Measurements from ENCODE around the gene TIGD1. TPM values are rescaled to one million over a fixed set of nuclear protein-coding genes. Genes with fewer than 3 reads are reported as not detected.

TIGD1 gene
- total RNA-seq, 4 donors from 2014 or later: 1.2 to 6.5 (median 2.8) TPM

- H3K27me3 ChIP-seq: peaks cover 53% of the 10 kb centered on the region
- no peak for ATAC-seq
- TF ChIP-seq EP300 (IDR thresholded peaks at IDR 0.05) (no peak), POLR2A (IDR thresholded peaks at IDR 0.05) (no peak), CTCF (IDR thresholded peaks at IDR 0.05) (no peak), POLR2AphosphoS5 (IDR thresholded peaks at IDR 0.05) (no peak)
- no peaks in the 10 kb centered on the region for H3K4me1 ChIP-seq
- no peak overlapping the region for H3K27ac ChIP-seq
- H3K4me3 ChIP-seq: no peak overlapping the region
- WGBS, 2 donors (ENCODE audit: low coverage in 1 of 2): 52% methylated on average over 8 of the region's 19 CpGs; no CpG with 5 or more reads in 1 of the 2 donors
- H3K36me3 ChIP-seq: peaks cover 0 to 6% of the 10 kb centered on the region in 2 donors
- H3K9me3 ChIP-seq: peaks cover 0 to 3% (median 0%) of the 10 kb centered on the region in 3 donors
These were observed 9.0 kb downstream of the TIGD1 start for GRCh38 chr2:232541195-232541960.

- Histone ChIP-seq H3K27ac (no peak overlapping the region), H3K4me1 (no peaks in the 10 kb centered on the region), H3K9me3 (peaks cover 0 to 11% (median 0%) of the 10 kb centered on the region in 3 donors), H3K27me3 (peaks cover 61% of the 10 kb centered on the region), H3K36me3 (peaks cover 0 to 3% of the 10 kb centered on the region in 2 donors), H3K4me3 (no peak overlapping the region)
- WGBS, 2 donors (ENCODE audit: low coverage in 1 of 2): 40 to 86% methylated on average over 1 of the region's 17 CpGs
- ATAC-seq: no peak
- TF ChIP-seq POLR2AphosphoS5 (IDR thresholded peaks at IDR 0.05) (no peak), POLR2A (IDR thresholded peaks at IDR 0.05) (no peak), EP300 (IDR thresholded peaks at IDR 0.05) (no peak), CTCF (IDR thresholded peaks at IDR 0.05) (no peak)
These were observed 9.8 kb downstream of the TIGD1 start for GRCh38 chr2:232540441-232541041.

GRCh38 chr2:232539298-232540231 lies 10.8 kb downstream of the TIGD1 start, which contains the start of gene CHRNG:
CHRNG (plus strand) TSS chr2:232539692; CDS start chr2:232539748, 56 bp downstream.
- Histone ChIP-seq H3K4me3 (no peak within 1 kb of the TSS), H3K36me3 (no peaks in the 10 kb centered on the region), H3K27me3 (peaks cover 70% of the 10 kb centered on the region), H3K9me3 (peaks cover 0 to 11% (median 0%) of the 10 kb centered on the region in 3 donors), H3K27ac (no peak within 1 kb of the TSS), H3K4me1 (no peaks in the 10 kb centered on the region)
- no peak for TF ChIP-seq POLR2AphosphoS5 (IDR thresholded peaks at IDR 0.05)
- no peak for TF ChIP-seq CTCF (IDR thresholded peaks at IDR 0.05)
- no peak for TF ChIP-seq EP300 (IDR thresholded peaks at IDR 0.05)
- no peak for TF ChIP-seq POLR2A (IDR thresholded peaks at IDR 0.05)
- ATAC-seq: no peak
- WGBS, 2 donors (ENCODE audit: low coverage in 1 of 2): no CpG with 5 or more reads among the region's 23 CpGs

GRCh38 chr2:232538671-232539070 lies 11.7 kb downstream of the TIGD1 start:
- ATAC-seq: no peak
- H3K36me3 ChIP-seq: no peaks in the 10 kb centered on the region
- peaks cover 70% of the 10 kb centered on the region for H3K27me3 ChIP-seq
- H3K9me3 ChIP-seq: peaks cover 0 to 11% (median 0%) of the 10 kb centered on the region in 3 donors
- no peak overlapping the region for H3K4me3 ChIP-seq
- TF ChIP-seq EP300 (IDR thresholded peaks at IDR 0.05) (no peak), POLR2A (IDR thresholded peaks at IDR 0.05) (no peak), POLR2AphosphoS5 (IDR thresholded peaks at IDR 0.05) (no peak), CTCF (IDR thresholded peaks at IDR 0.05) (no peak)
- H3K4me1 ChIP-seq: no peaks in the 10 kb centered on the region
- 13 to 17% methylated on average over 3 to 4 of the region's 4 CpGs for WGBS, 2 donors (ENCODE audit: low coverage in 1 of 2)
- no peak overlapping the region for H3K27ac ChIP-seq
